A673 (cell line): ENCODE data around the gene GNL3. TPM values are rescaled to one million over a fixed set of nuclear protein-coding genes. Genes with fewer than 3 reads are reported as not detected.

Source experiments
- BruUV-seq: library from RNA; stranded (reverse); fragments of 400-500 nt; replicated peaks from 2 replicates; lab custom pipeline; 2021; lab: Mats Ljungman, UMichigan
- CTCF ChIA-PET: fragments of 300-600 bp; sonication (Branson Sonifier 250); formaldehyde crosslinking; loops from one replicate; lab custom pipeline; 2022; ENCODE audit warnings: antibody characterized with exemption; lab: Charles Lee
- POLR2A ChIA-PET: fragments of 300-600 bp; sonication (Branson Sonifier 250); formaldehyde crosslinking; loops from one replicate; lab custom pipeline; 2022; ENCODE audit warnings: antibody characterized with exemption; ENCODE audit not compliant: low non-redundant PET; lab: Charles Lee
- DNase-seq: peaks from one replicate; pipeline ENCODE4 v3.0.0-alpha.2; 2015; ENCODE audit warnings: low spot score
- H3K27ac ChIP-seq: fragments of 200-600 bp; sonication (generic); 2 replicates; pipeline ENCODE4 v1.5.1; 2016; ENCODE audit warnings: mixed run types, low read depth, mild to moderate bottlenecking, mixed read lengths, antibody characterized with exemption, low read length; ENCODE audit not compliant: poor library complexity, severe bottlenecking
- H3K27me3 ChIP-seq: fragments of 200-600 bp; sonication (generic); replicated peaks from 2 replicates; pipeline ENCODE4 v1.6.1; 2017; ENCODE audit warnings: mixed run types, low read depth, mild to moderate bottlenecking, mixed read lengths, antibody characterized with exemption, low read length; ENCODE audit not compliant: insufficient read depth, poor library complexity
- H3K36me3 ChIP-seq: fragments of 200-600 bp; sonication (generic); 2 replicates; pipeline ENCODE4 v1.6.1; 2016; ENCODE audit warnings: mixed run types, mild to moderate bottlenecking, mixed read lengths, antibody characterized with exemption, low read length; ENCODE audit not compliant: insufficient read depth, poor library complexity, severe bottlenecking
- H3K4me1 ChIP-seq: fragments of 200-600 bp; sonication (generic); 2 replicates; pipeline ENCODE4 v1.6.1; 2017; ENCODE audit warnings: mixed run types, mild to moderate bottlenecking, mixed read lengths, antibody characterized with exemption, low read length; ENCODE audit not compliant: insufficient read depth, poor library complexity, severe bottlenecking
- H3K4me3 ChIP-seq: fragments of 200-600 bp; sonication (generic); 2 replicates; pipeline ENCODE4 v1.5.1; 2016; ENCODE audit warnings: low read depth, mixed run types, mild to moderate bottlenecking, mixed read lengths, low read length; ENCODE audit not compliant: poor library complexity, severe bottlenecking
- H3K9me3 ChIP-seq: fragments of 200-600 bp; sonication (generic); 2 replicates; pipeline ENCODE4 v1.6.1; 2016; ENCODE audit warnings: mixed run types, low read depth, mild to moderate bottlenecking, mixed read lengths, antibody characterized with exemption, low read length; ENCODE audit not compliant: poor library complexity, severe bottlenecking
- CTCF ChIP-seq: fragments of 300-800, 200-600 bp; sonication (generic); conservative IDR thresholded peaks from 2 replicates; pipeline ENCODE4 v1.5.1; 2017; ENCODE audit warnings: low read depth, mild to moderate bottlenecking, antibody characterized with exemption, low read length, moderate library complexity, mixed read lengths
- EZH2 ChIP-seq: fragments of 200-600 bp; sonication (generic); IDR thresholded peaks from 2 replicates; pipeline ENCODE4 v1.6.1; 2017; ENCODE audit warnings: borderline replicate concordance, low read depth, mild to moderate bottlenecking, mixed read lengths, antibody characterized with exemption, low read length; ENCODE audit not compliant: poor library complexity, severe bottlenecking
- intact Hi-C: fragments of 100-400 bp; cut with micrococcal nuclease; formaldehyde crosslinking; loops from one replicate; pipeline ENCODE4 v1.10.0; 2022; ENCODE audit not compliant: unreplicated experiment
- total RNA-seq: library from RNA; stranded (reverse); gene quantifications from 2 replicates; pipeline ENCODE4 v1.2.3, GENCODE V29; 2021

Gene GNL3
- total RNA-seq, 1 experiment from 2014 or later, result 110 TPM

- CTCF ChIA-PET, result no interaction called here
- intact Hi-C loops, result no loop called here
Measured at GRCh38 chr3:52684184-52684583, 1.6 kb upstream of the GNL3 start.

GRCh38 chr3:52685285-52685708, 535 bp upstream of the GNL3 start:
- intact Hi-C loops, result no loop called here
- Histone ChIP-seq H3K4me3 (peak overlapping the region; percentile 85), H3K36me3 (peaks cover 40% of the 10 kb centered on the region), H3K9me3 (no peaks in the 10 kb centered on the region), H3K4me1 (peaks cover 19% of the 10 kb centered on the region), H3K27ac (peak overlapping the region; percentile 88), H3K27me3 (no peaks in the 10 kb centered on the region)
- BruUV-seq, result no TSS peak
- CTCF ChIA-PET, result no interaction called here
- peak; percentile 64 for DNase-seq
- POLR2A ChIA-PET, result no interaction called here
- TF ChIP-seq EZH2 (no peak), CTCF (no peak)

More at GRCh38 chr3:52684184-52684583, 1.6 kb upstream of the GNL3 start:
- Histone ChIP-seq H3K27ac (no peak overlapping the region), H3K4me1 (peaks cover 19% of the 10 kb centered on the region), H3K36me3 (peaks cover 32% of the 10 kb centered on the region), H3K27me3 (no peaks in the 10 kb centered on the region), H3K9me3 (no peaks in the 10 kb centered on the region), H3K4me3 (peak overlapping the region; percentile 85)
- no peak for DNase-seq
- TF ChIP-seq CTCF (no peak), EZH2 (no peak)
- POLR2A ChIA-PET, result no interaction called here
- BruUV-seq, result no TSS peak

- no peak for DNase-seq
- intact Hi-C loops, result no loop called here
- no peaks in the 10 kb centered on the region for H3K27me3 ChIP-seq
- peaks cover 12% of the 10 kb centered on the region for H3K4me1 ChIP-seq
- TF ChIP-seq CTCF (no peak), EZH2 (no peak)
- ChIA-PET POLR2A (no interaction called here), CTCF (no interaction called here)
- no peak overlapping the region for H3K27ac ChIP-seq
- H3K9me3 ChIP-seq, result no peaks in the 10 kb centered on the region
- no TSS peak for BruUV-seq
- H3K4me3 ChIP-seq, result no peak overlapping the region
- H3K36me3 ChIP-seq, result peaks cover 66% of the 10 kb centered on the region
Measured at GRCh38 chr3:52688266-52688665, 2.4 kb downstream of the GNL3 start.
